Osteocyte (in vitro differentiated cells): Measurements from ENCODE around the gene MAFF. TPM values are rescaled to one million over a fixed set of nuclear protein-coding genes. Genes with fewer than 3 reads are reported as not detected.
A peak's percentile ranks its signal among the peaks of the same experiment; 100 is the strongest.

ENCODE experiments used
- DNase-seq: peaks from one replicate; pipeline ENCODE4 v3.0.0; 2021; ENCODE audit warnings: mixed read lengths; ENCODE audit not compliant: unreplicated experiment; ENCODE audit errors: extremely low spot score
- H3K27ac Mint-ChIP-seq: one replicate; pipeline ENCODE4 v1.8.0; 2021; ENCODE audit warnings: mild to moderate bottlenecking, mixed read lengths; ENCODE audit not compliant: unreplicated experiment
- H3K27me3 Mint-ChIP-seq: one replicate; pipeline ENCODE4 v1.8.0; 2021; ENCODE audit warnings: mixed read lengths; ENCODE audit not compliant: unreplicated experiment
- H3K36me3 Mint-ChIP-seq: one replicate; pipeline ENCODE4 v1.8.0; 2021; ENCODE audit warnings: mixed read lengths; ENCODE audit not compliant: unreplicated experiment
- H3K4me1 Mint-ChIP-seq: one replicate; pipeline ENCODE4 v1.8.0; 2021; ENCODE audit warnings: mixed read lengths; ENCODE audit not compliant: unreplicated experiment
- H3K4me3 Mint-ChIP-seq: one replicate; pipeline ENCODE4 v1.8.0; 2021; ENCODE audit warnings: mild to moderate bottlenecking, moderate library complexity, mixed read lengths; ENCODE audit not compliant: unreplicated experiment
- H3K9me3 Mint-ChIP-seq: one replicate; pipeline ENCODE4 v1.8.0; 2021; ENCODE audit warnings: mixed read lengths; ENCODE audit not compliant: unreplicated experiment
- total RNA-seq: library from RNA; stranded (reverse); gene quantifications from 2 replicates; pipeline ENCODE4 v1.2.1, GENCODE V29; 2021
- TF ChIP-seq, protein P1 (sequence below): fragments of 200-600 bp; sonication (generic); IDR thresholded peaks from 2 replicates; pipeline ENCODE4 v1.5.0; 2021; ENCODE audit warnings: antibody characterized with exemption, mild to moderate bottlenecking, moderate library complexity

MAFF gene
- total RNA-seq, 1 donor from 2014 or later = 17.0 TPM

- Mint-ChIP-seq H3K4me1 (peaks cover 21% of the 10 kb centered on the region), H3K9me3 (no peaks in the 10 kb centered on the region), H3K27me3 (no peaks in the 10 kb centered on the region), H3K36me3 (peaks cover 20% of the 10 kb centered on the region), H3K4me3 (no peak overlapping the region), H3K27ac (no peak overlapping the region)
- DNase-seq = no peak
- TF ChIP-seq, protein P1, sequence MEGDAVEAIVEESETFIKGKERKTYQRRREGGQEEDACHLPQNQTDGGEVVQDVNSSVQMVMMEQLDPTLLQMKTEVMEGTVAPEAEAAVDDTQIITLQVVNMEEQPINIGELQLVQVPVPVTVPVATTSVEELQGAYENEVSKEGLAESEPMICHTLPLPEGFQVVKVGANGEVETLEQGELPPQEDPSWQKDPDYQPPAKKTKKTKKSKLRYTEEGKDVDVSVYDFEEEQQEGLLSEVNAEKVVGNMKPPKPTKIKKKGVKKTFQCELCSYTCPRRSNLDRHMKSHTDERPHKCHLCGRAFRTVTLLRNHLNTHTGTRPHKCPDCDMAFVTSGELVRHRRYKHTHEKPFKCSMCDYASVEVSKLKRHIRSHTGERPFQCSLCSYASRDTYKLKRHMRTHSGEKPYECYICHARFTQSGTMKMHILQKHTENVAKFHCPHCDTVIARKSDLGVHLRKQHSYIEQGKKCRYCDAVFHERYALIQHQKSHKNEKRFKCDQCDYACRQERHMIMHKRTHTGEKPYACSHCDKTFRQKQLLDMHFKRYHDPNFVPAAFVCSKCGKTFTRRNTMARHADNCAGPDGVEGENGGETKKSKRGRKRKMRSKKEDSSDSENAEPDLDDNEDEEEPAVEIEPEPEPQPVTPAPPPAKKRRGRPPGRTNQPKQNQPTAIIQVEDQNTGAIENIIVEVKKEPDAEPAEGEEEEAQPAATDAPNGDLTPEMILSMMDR = no peak
These were observed 44.9 kb downstream of the MAFF start for GRCh38 chr22:38246692-38247091.

DNA sequence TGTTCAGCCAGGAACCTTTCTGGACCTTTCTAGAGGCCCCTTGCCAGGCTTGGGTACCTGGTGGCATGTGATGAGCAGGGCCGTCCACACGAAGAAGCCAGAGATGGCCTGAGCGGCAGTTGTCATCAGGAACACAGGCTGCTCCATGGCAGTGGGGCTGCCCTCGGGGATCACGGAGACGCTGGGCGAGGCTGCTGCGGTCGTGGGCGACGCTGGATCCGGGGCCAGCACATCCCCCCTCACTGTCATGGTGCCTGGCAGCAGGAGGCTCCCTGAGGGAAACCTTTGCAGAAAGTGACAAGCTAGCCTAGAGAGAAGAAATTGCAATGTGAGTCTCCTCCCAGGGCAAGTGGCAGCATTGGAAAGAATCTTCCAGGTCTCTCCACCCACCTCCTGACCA lies 45.9 kb downstream of the MAFF start:
- H3K4me1 Mint-ChIP-seq = peaks cover 15% of the 10 kb centered on the region
- H3K4me3 Mint-ChIP-seq = no peak overlapping the region
- H3K36me3 Mint-ChIP-seq = peaks cover 20% of the 10 kb centered on the region
- no peaks in the 10 kb centered on the region for H3K27me3 Mint-ChIP-seq
- DNase-seq = no peak
- no peak overlapping the region for H3K27ac Mint-ChIP-seq
- TF ChIP-seq, protein P1 = no peak
- no peaks in the 10 kb centered on the region for H3K9me3 Mint-ChIP-seq

- no peak for DNase-seq
- Mint-ChIP-seq H3K9me3 (no peaks in the 10 kb centered on the region), H3K4me1 (peaks cover 10% of the 10 kb centered on the region), H3K36me3 (peaks cover 20% of the 10 kb centered on the region), H3K4me3 (no peak overlapping the region), H3K27ac (peak overlapping the region; percentile 48), H3K27me3 (no peaks in the 10 kb centered on the region)
- TF ChIP-seq, protein P1 = no peak
These were observed 46.5 kb downstream of the MAFF start for GRCh38 chr22:38248280-38248679.

DNA sequence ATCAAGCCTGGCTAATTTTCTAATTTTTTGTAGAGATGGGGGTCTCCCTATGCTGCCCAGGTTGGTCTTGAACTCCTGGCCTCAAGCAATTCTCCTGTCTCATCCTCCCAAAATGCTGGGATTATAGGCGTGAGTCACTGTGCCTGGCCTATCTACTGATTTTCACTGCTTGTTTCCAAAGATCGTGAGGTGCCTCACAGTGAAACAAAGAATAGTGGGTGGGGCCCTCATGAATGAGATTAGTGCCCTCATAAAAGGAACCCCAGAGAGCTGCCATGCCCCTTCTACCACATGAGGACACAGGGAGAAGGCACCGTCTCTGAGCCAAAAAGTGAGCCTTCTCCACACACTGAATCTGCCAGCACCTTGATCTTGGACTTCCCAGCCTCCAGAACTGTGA lies 47.5 kb downstream of the MAFF start:
- no peak overlapping the region for H3K4me3 Mint-ChIP-seq
- no peaks in the 10 kb centered on the region for H3K27me3 Mint-ChIP-seq
- H3K9me3 Mint-ChIP-seq = no peaks in the 10 kb centered on the region
- DNase-seq = no peak
- no peaks in the 10 kb centered on the region for H3K4me1 Mint-ChIP-seq
- peaks cover 20% of the 10 kb centered on the region for H3K36me3 Mint-ChIP-seq
- no peak overlapping the region for H3K27ac Mint-ChIP-seq
- TF ChIP-seq, protein P1 = no peak

DNA sequence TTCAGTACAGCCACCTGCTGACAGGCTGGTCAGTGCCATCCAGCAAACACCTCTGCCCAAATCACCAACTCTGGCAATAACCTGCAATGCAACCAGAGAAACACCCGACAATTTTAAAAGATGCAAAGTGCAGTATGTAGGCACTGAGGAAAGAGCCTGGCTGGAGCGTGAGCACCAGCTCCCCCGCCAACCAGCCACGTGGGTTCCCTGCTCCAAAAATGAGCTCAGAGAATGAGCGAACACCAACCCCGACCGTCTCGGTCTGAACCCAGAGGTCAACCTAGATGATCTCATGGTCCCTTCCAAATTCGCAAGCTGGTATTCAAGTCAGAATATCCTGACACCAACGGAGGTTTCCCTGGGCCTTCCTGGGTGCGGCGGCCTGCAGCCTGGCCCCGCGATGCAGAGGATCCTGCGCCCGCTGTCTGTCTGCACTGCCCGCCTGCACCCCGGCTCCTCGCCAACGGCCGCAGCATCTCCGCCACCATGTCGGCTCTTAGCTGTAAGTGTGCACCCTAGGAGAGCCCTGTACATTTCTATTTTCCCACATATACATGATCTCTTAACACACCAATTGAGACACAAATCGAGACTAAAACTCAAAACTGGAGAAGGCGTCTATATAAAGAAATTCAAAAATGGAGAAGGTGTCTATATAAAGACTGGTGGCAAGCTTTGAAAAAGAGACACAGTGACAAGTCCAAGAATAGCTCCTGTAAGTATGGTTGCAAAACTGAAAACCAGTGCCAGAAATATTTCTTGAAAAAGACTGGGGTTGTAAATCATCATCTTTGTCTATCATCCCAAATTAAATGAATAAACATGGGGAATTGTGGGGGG lies 48.2 kb downstream of the MAFF start:
- Mint-ChIP-seq H3K36me3 (peaks cover 20% of the 10 kb centered on the region), H3K27ac (no peak overlapping the region), H3K4me1 (no peaks in the 10 kb centered on the region), H3K4me3 (no peak overlapping the region), H3K9me3 (no peaks in the 10 kb centered on the region), H3K27me3 (no peaks in the 10 kb centered on the region)
- no peak for DNase-seq
- TF ChIP-seq, protein P1 = no peak
